PFSK-1 (cell line): Measurements from ENCODE around the gene FYB2.

ENCODE experiments used
- FOXP2 ChIP-seq: optimal IDR thresholded peaks from 2 replicates; pipeline ENCODE3; 2011; ENCODE audit warnings: borderline replicate concordance, control low read depth, inconsistent platforms; ENCODE audit not compliant: insufficient read depth; ENCODE audit errors: extremely low read length, extremely low read depth
- POLR2AphosphoS5 ChIP-seq: IDR thresholded peaks from 2 replicates; pipeline ENCODE4 v1.6.1; 2012; ENCODE audit warnings: low read depth, mild to moderate bottlenecking, control low read depth, low read length, moderate library complexity
- REST ChIP-seq, 2 experiments: IDR thresholded peaks; 2 replicates each; pipeline versions ENCODE4 v1.6.1 to v1.8.0; 2011 to 2012; ENCODE audit warnings: low read depth in 2 of 2, low read length in 2 of 2, control low read depth in 1 of 2, inconsistent platforms in 1 of 2, mild to moderate bottlenecking in 1 of 2, moderate library complexity in 1 of 2; ENCODE audit not compliant: insufficient read depth in 1 of 2
- SIN3A ChIP-seq: IDR thresholded peaks from 2 replicates; pipeline ENCODE4 v1.6.1; 2012; ENCODE audit warnings: mild to moderate bottlenecking, low read length, moderate library complexity, borderline replicate concordance; ENCODE audit not compliant: insufficient read depth
- TAF1 ChIP-seq: IDR thresholded peaks from 2 replicates; pipeline ENCODE4 v1.6.1; 2012; ENCODE audit warnings: low read length, control low read depth, borderline replicate concordance; ENCODE audit not compliant: insufficient read depth

The FYB2 gene

GRCh38 chr1:56816264-56816663 lies 2.9 kb downstream of the FYB2 start:
- TF ChIP-seq REST (IDR thresholded peaks at IDR 0.05; ENCODE audit: insufficient read depth in 1 of 2, low read depth in 2 of 2, low read length in 2 of 2), result no peak
- TF ChIP-seq TAF1, result no peak
- no peak for TF ChIP-seq SIN3A
- no peak for TF ChIP-seq POLR2AphosphoS5
- TF ChIP-seq FOXP2, result no peak

GRCh38 chr1:56814205-56814604 lies 5.0 kb downstream of the FYB2 start:
- TF ChIP-seq POLR2AphosphoS5 (no peak), FOXP2 (no peak), SIN3A (no peak), REST (IDR thresholded peaks at IDR 0.05; ENCODE audit: insufficient read depth in 1 of 2, low read depth in 2 of 2, low read length in 2 of 2) (no peak), TAF1 (no peak)

- TF ChIP-seq REST (IDR thresholded peaks at IDR 0.05; ENCODE audit: insufficient read depth in 1 of 2, low read depth in 2 of 2, low read length in 2 of 2) (no peak), POLR2AphosphoS5 (no peak), SIN3A (no peak), FOXP2 (no peak), TAF1 (no peak)
These were observed 7.9 kb downstream of the FYB2 start for GRCh38 chr1:56811331-56811730.

- TF ChIP-seq REST (IDR thresholded peaks at IDR 0.05; ENCODE audit: insufficient read depth in 1 of 2, low read depth in 2 of 2, low read length in 2 of 2), result no peak
These were observed 10.8 kb downstream of the FYB2 start for GRCh38 chr1:56808410-56808809.

GRCh38 chr1:56806804-56807203 lies 12.4 kb downstream of the FYB2 start:
- TF ChIP-seq POLR2AphosphoS5 (no peak), SIN3A (no peak), TAF1 (no peak), FOXP2 (no peak), REST (IDR thresholded peaks at IDR 0.05; ENCODE audit: insufficient read depth in 1 of 2, low read depth in 2 of 2, low read length in 2 of 2) (no peak)
